ENCODE data around the gene SPAG4. TPM values are rescaled to one million over a fixed set of nuclear protein-coding genes. Genes with fewer than 3 reads are reported as not detected.

Gene SPAG4
- total and polyA plus RNA-seq, 8 donors = 2.9 to 39.7 (median 3.9) TPM; not detected in 3

GRCh38 chr20:35650632-35651031 is 35.0 kb downstream of the SPAG4 start:
- Histone ChIP-seq H3K36me3 (peaks cover 23 to 38% (median 33%) of the 10 kb centered on the region in 4 donors), H3K27me3 (no peaks in the 10 kb centered on the region), H3K9me3 (no peaks in the 10 kb centered on the region), H3K27ac (no peak overlapping the region), H3K4me3 (no peak overlapping the region), H3K4me1 (peaks cover 8 to 51% (median 29%) of the 10 kb centered on the region in 4 donors)
- WGBS, 5 donors = 56 to 72% (median 61%) methylated on average over 3 of the region's 3 CpGs
- no peak for DNase-seq
- TF ChIP-seq EP300 (IDR thresholded peaks at IDR 0.05) (no peak), POLR2A (IDR thresholded peaks at IDR 0.05) (no peak), POLR2AphosphoS5 (IDR thresholded peaks at IDR 0.05) (no peak), CTCF (IDR thresholded peaks at IDR 0.05) (no peak)
- intact Hi-C loops (cut with DNase I; ENCODE audit: low total_unique reads) = no loop called here

- no peak for DNase-seq
- H3K36me3 ChIP-seq = peaks cover 23 to 43% (median 36%) of the 10 kb centered on the region in 4 donors
- H3K4me3 ChIP-seq = no peak overlapping the region
- no peak overlapping the region for H3K27ac ChIP-seq
- H3K9me3 ChIP-seq = no peaks in the 10 kb centered on the region
- no peaks in the 10 kb centered on the region for H3K27me3 ChIP-seq
- TF ChIP-seq POLR2AphosphoS5 (IDR thresholded peaks at IDR 0.05) (no peak), CTCF (IDR thresholded peaks at IDR 0.05) (no peak), POLR2A (IDR thresholded peaks at IDR 0.05) (no peak), EP300 (IDR thresholded peaks at IDR 0.05) (no peak)
- H3K4me1 ChIP-seq = peaks cover 9 to 62% (median 37%) of the 10 kb centered on the region in 4 donors
- intact Hi-C loops (cut with DNase I; ENCODE audit: low total_unique reads) = no loop called here
Measured at GRCh38 chr20:35651958-35652357, 36.3 kb downstream of the SPAG4 start.

- Histone ChIP-seq H3K27ac (no peak overlapping the region), H3K36me3 (peaks cover 23 to 43% (median 36%) of the 10 kb centered on the region in 4 donors), H3K9me3 (no peaks in the 10 kb centered on the region), H3K4me3 (no peak overlapping the region), H3K4me1 (peaks cover 13 to 71% (median 46%) of the 10 kb centered on the region in 4 donors), H3K27me3 (no peaks in the 10 kb centered on the region)
- 96 to 98% (median 97%) methylated on average over 10 to 13 of the region's 13 CpGs for WGBS, 5 donors
- no peak for DNase-seq
- intact Hi-C loops (cut with DNase I; ENCODE audit: low total_unique reads) = no loop called here
- TF ChIP-seq POLR2AphosphoS5 (IDR thresholded peaks at IDR 0.05) = no peak
- no peak for TF ChIP-seq EP300 (IDR thresholded peaks at IDR 0.05)
- TF ChIP-seq POLR2A (IDR thresholded peaks at IDR 0.05) = no peak
- no peak for TF ChIP-seq CTCF (IDR thresholded peaks at IDR 0.05)
Measured at GRCh38 chr20:35652641-35653429, 37.2 kb downstream of the SPAG4 start.

- Histone ChIP-seq H3K36me3 (peaks cover 23 to 43% (median 36%) of the 10 kb centered on the region in 4 donors), H3K4me1 (peaks cover 18 to 75% (median 51%) of the 10 kb centered on the region in 4 donors), H3K27ac (no peak overlapping the region), H3K4me3 (no peak overlapping the region), H3K27me3 (no peaks in the 10 kb centered on the region), H3K9me3 (no peaks in the 10 kb centered on the region)
- no peak for TF ChIP-seq CTCF (IDR thresholded peaks at IDR 0.05)
- no peak for TF ChIP-seq POLR2A (IDR thresholded peaks at IDR 0.05)
- TF ChIP-seq EP300 (IDR thresholded peaks at IDR 0.05) = no peak
- TF ChIP-seq POLR2AphosphoS5 (IDR thresholded peaks at IDR 0.05) = no peak
- intact Hi-C loops (cut with DNase I; ENCODE audit: low total_unique reads) = no loop called here
- WGBS, 5 donors = 83 to 99% (median 96%) methylated on average over 3 of the region's 3 CpGs
- no peak for DNase-seq
Measured at GRCh38 chr20:35653430-35653734, 37.8 kb downstream of the SPAG4 start.
